DMS 273 (cell line): ENCODE results near the gene CTNND1.

Experiments
- DNase-seq: peaks from one replicate; lab custom pipeline; 2025; ENCODE audit not compliant: unreplicated experiment; lab: John Stamatoyannopoulos, UW

The CTNND1 gene

DNA sequence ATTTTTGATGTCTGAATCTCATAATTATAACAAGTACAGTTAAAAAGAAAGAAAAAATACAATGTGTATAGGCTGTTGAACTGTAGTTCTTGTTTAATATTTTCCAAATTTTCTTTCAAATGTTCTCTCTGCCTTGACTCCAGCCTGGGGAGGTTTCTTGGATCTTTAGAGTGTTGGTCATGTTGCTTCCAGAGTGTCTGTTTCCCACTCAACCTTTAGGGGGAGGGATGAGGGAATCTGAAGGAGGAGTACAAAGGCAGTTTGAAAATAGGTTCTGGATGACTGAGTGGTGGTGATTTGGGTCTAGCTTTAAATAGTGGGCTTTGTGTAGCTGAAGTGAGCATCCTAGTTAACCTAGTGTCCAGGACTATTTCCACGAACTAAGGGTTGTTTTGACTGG lies 2.0 kb downstream of the CTNND1 start:
- peak; percentile 4 for DNase-seq

DNA sequence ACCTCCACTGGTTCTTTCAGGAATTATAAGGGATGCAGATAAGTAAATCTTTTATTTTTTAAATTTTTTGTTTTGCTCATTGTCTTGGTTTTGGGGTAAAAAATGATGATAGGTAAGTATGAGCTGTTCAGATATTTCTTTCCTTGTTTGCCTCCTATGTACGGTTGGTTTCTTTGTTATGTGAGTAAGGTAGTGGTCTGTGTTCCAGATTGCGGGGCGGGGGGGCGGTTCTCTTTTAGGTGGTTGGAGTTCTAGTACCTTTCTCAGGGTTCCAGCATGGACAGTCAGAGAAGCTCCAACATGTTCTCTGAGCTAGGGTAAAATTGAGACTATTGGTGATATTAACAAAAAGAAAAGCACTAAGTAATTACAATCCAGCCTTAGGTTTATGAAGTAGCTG lies 2.4 kb downstream of the CTNND1 start:
- DNase-seq: no peak

DNA sequence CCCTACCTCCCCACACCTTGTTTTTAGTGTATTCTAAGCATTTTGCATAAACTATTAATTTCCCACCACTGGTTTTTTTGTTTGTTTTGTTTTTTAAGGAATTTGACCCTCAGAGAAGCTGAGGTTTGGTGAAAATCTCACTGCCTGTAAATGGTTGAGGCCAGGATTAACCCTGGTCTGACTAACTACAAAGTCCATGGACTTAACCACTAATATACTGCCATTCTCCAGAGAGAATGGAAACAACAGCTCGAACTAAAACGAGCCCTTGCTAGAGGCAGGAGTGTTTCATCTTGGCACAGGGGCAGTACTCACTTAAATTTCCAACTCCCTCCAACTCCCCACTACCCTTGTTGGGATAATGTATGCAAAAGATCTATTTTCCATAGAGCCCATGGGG lies 3.0 kb downstream of the CTNND1 start:
- no peak for DNase-seq

DNA sequence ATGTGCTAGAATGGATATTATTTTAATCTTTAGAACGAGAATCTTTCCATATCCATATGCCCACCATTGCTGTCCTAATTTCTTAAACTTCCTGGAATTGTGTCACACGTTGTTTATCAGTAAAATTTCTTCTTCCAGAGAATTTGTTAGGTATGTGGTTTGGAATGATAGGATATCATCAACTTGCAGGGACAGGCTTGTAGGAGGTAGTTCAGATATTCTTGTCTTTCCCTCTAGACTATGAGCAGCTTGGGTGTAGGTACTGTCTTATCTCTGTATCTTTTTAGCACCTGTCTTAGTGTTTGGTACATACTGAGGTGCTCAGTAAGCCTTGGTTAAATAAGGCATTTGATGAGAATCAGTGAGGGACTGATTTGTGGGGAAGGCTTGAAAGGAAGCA lies 3.4 kb downstream of the CTNND1 start:
- no peak for DNase-seq

DNA sequence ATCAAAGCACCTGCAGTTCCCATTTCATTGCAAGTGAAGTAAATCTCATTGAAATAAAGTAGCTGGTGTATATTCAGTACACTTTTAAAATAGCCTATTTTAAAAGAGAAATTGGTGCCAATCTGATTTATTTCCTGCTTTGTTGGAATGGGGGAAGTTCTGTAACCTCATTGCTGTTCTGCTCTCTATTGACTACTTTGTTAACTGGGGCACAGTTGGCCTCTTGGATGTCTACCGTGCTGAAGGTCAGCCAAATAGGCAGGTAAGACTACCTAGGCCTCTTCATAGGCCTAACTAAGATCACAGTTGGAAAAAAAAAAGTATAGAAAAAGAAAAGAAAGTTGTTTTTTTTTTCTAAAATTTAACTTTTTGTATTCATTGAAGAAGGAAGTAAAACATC lies 9.2 kb downstream of the CTNND1 start:
- DNase-seq: no peak

DNA sequence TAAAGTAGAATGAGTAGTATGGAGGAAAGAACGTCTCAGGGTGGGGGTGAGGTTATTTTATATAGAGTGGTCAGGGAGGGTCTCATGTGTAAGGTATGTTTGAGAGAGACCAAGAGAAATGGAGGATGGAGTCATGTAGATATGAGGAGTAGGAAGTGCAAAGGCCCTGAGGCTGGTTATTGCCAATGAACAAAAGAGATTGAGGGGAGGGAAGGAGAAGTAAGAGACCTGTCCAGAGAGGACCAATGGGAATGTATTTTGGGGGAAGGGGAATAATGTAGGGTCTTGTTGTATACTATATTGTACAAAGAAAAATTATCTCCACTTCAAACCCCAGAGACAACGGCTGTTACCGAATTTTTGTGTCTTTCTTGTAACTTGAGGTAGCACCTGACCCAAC lies 9.8 kb downstream of the CTNND1 start:
- DNase-seq: no peak

DNA sequence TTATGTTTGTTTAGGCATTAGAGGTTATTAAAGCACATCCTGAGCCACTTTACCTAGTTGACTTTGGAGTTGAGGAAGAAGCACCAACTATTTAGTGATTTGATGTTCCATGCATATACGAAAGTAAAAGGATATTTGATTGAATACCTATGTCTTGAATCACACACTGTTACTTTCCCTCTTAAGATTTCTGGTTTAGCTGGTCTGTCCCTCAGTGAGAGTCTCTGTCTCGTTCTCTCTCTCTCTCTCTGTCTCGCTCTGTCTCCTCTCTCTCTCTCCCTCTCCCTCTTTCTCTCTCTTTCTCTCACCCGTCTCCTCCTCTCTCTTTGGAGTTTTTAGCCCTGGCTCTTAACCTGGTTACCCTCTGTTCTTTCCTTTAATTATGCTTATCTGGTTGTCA lies 11.0 kb downstream of the CTNND1 start:
- no peak for DNase-seq

DNA sequence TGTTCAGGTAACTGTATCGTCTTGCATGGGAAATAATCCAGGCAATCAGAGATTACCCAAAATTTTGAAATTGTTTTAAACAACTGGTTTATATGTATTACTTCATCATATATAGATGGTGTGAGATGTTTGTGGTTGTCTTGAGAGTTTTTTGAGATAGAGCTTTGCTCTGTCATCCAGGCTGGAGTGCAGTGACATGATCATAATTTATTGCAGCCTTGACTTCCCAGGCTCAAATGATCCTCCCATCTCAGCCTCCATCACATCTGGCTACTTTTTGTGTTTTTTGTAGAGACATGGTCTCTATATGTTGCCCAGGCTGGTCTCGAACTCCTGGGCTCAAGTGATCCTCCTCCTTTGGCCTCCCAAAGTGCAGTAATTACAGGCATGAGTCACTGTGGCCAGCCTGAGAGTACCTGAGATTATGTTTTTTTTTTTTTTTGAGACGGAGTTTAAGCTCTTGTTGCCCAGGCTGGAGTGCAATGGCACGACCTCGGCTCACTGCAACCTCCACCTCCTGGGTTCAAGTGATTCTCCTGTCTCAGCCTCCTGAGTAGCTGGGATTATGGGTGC lies 11.5 kb downstream of the CTNND1 start:
- DNase-seq: no peak

DNA sequence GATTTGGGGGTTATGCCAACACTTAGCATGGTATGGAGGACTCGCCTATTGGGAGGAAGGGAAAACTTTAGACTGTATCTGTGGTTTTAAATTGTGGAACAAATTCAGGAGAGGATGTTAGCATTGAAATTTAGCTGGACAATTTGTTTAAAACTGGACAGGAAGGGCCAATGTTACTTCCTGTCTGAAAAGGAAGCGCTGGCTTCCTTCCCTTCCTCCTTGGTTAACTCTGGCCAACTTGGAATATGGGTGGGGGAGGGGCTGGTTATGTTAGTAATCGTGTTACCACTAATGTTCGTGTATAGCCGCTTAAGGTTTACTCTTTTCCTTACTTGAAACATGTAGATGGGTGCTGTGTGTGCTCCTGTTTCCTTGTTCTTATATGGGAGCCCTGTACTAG lies 13.9 kb downstream of the CTNND1 start:
- peak; percentile 1 for DNase-seq

DNA sequence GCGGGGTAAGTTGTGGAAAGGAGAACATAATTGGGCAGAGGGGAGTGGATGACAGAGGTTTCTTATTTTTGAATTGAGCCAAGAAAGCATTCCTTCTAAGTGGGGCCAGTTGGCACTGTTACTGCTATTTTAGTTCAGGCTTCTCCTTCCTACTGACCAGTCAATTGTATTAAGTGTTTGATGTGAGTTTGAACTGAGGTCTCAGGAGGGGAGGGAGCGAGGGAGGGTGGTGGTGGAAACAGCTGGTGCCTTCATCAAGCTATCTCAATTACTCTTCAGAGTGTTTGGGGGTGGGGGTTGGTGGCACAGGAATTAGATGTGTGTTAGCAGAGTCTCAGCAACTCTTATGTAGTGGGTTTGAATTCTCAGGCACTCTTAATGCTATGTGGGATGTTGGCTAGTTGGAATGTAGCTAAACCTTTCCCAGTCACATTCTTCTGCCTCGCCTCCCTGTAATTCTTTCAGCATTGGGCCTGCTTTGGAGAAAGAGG lies 14.5 kb downstream of the CTNND1 start:
- DNase-seq: peak; percentile 23

DNA sequence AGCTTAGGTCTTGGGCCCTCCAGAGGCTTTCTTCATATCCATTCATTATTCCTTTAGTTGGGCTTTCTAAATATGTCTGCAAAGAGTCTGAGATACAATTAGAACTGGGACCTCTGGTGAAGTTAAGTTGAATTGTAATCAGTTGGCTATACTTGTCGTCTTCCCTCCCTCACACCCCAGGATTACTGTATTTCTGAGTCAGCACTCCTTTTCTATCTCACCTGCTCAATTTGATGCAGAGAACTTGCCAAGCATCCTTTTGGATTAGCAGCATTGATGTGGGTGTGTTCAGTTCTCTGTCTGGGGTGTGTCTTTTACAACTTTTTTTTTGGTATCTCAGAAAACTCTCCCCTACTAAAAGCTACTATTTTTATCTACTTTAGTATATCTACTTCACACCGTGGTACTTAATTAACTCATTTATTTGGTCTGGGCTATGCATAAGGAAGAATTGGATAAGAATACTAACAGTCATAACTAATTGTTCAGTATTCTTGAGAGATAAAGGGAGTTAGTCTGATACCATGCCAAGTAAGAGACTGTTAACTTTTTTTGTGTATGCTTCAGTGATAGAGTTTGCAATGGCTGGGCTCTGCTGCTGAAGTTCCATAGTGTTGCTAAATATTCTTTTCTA lies 15.1 kb downstream of the CTNND1 start:
- DNase-seq: no peak

DNA sequence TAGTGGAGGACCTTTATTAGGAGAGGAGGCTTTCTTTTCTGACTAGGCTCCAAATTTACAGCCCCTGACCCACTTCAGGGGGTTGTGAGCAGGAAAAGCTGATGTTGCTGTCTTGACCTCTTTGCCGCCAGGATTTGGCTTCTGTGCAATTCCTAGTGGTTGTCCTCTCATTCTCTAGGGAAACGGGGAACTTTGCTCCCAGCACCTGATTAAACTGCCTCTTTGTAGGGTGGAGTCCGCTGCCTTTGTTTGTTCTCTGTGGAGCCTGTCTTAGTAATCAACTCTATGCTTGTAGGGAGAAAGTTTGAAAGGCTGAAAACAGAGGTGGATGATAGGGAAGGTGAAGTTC lies 16.3 kb downstream of the CTNND1 start:
- no peak for DNase-seq

DNA sequence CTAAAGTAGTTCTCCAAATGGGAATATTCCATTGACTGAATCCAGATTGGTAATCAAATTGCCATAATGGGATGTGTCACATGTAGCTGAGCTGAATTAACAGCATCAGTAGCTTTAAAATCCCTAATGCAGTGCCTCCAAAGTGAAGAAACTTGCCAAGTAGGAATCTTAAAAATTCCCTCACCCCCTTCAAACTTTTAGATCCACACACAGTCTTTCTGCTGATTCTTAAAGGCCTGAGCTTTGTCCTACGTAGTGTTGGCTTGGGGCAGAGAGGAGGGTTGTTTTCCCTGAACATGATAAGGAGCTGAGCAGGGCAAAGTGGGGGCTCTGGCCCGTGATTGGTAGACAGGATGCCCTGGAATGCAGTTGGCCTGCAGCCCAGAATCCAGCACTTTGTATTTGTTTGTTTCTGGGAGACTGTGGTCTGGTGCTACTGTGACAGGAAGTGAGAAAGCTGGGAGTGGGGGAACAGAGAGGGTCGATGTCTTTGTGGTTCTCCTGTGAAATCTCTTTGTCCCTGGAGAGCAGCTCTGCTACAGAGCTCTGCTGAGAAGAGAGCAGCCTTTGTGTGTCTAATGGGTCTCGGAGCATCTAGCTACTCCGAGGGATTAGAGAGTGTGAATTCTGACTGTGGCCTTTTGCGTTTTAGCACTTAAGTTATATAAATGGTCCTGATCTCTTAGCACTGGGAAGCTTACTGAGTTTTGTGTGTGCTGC lies 16.9 kb downstream of the CTNND1 start:
- peak; percentile 66 for DNase-seq

DNA sequence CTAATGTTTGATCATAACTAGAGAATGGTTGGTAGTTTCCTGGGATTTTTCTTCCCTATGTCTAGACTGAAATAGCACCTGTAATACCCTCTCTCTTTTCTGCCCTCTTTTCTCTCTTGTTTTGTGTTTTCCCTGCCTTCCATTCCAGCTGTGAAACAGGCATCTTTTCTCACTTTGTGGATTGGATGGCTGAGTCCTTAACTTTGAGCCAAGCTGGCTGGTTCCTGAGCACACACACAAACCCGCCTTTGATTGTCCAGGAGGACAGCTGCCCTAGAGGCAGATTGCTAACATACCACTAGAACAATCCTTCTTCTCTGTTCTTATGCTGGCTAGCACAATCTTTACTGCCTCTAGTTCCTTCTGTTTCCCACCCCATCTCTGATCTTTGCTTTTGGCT lies 17.7 kb downstream of the CTNND1 start:
- peak; percentile 3 for DNase-seq

DNA sequence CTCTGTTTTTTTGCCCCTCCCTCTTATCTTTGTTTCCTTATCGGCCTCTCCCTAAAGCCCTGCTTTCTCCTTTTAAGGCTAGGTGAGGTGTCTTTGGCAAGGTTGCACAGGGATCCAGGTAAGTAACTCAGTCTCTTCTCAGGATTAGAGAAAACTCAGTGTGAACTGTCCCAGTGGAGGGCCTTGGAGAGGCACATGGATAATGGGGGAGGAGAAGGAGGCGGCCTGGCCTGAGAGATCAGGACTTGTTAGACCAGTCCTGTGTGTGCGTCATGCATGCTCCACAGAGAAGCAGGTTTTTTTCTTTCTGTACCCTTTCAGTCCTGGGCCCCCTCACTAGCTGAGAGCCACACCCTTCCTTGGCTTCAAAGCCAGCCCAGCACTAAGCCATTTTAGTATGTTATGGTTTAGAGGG lies 19.9 kb downstream of the CTNND1 start:
- no peak for DNase-seq

DNA sequence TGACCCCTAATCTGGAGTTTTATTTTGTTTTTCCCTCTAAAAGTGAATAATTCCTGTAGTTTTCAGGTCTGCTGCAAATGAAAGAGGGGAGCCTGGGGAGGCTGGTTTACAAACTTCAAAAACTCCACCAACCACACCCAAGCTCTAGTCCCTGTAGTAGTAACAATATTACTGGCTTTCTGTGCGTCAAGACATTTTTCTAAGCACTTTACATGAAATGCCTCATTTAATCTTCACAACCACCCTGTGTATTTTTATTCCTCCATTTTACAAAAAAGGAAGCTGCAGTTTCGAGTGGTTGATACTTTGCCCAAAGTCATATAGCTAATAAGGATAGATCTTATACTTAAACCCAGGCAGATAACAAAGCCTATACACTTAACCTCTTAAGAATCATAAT lies 23.5 kb downstream of the CTNND1 start:
- DNase-seq: no peak

DNA sequence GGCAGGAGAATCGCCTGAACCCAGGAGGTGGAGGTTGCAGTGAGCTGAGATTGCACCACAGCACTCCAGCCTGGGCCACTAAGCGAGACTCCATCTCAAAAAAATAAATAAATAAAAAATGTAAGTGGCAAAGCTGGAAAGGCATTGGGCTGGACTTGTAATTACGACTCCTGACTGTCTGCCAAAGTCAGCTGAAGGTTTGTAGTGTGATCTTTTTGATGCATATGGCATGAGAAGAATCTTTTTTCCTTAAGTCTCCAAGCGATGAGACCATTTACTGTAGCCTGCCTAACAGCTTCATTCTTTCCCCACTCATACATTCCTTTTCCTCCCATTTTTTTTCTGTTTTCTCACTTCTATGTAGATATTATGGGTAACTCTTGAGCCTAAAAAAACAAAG lies 24.8 kb downstream of the CTNND1 start:
- no peak for DNase-seq

DNA sequence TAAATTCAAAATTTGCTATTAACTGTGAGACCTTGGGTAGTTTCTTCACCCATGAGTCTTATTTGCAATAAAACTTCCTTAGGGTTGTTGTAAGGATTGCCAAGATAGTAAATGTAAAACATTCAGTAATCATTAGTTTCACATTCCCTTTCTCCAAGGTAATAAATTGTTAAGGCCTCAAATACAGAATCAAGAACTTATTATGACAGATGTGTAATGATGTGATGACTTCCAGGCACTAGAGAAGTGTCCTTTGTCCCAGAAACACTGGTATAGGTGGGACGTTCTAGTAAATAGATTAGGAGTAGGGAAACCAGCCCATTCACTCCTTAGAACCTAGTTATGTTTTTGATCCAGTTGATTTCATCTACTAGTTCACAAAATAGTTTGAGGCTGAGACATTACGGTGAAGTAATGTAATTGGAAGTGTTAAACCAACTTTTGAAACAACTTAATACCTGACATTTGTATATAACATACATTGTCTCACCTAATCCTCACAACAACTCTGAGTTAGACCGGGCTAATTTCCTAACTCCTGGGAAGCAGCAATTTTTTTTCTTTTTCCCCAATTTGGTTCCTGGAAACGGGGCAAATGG lies 25.5 kb downstream of the CTNND1 start:
- DNase-seq: no peak

DNA sequence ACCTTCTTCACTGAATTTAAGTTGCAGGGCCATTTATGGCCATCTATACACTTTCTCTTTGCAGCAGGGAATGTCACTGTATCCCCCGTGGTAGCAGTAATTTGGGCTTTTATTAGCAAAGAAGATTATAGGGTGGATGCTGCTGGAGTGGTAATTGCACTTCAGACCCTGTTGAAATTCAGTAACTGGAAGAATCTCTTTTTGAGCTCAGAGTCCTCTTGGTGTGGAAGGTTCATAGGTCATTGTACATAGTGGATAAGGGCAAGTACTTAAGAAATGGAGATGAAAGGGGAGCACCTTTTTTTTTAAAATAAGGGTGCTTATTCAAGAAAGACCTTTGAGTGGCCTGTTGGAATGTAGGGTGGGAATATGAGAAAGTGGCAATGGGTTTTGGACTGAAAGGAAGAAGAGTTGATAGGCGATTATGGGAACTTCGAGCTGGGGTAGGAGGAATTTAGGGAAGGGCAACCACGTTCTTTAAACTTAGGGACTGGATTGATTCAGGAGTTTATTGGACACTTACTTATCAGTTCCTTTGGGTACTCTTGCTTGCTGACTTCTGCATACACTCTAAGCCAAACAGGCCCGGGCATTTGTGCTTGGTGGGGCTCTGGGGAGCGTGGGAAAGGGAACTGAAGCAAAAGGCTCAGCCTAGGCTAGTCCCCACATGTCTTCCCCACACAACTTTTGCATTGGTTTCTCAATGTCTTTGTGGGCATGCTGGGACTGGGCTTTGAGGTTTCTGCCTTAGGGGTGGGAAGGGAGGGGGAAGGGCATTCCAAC lies 26.5 kb downstream of the CTNND1 start:
- no peak for DNase-seq

DNA sequence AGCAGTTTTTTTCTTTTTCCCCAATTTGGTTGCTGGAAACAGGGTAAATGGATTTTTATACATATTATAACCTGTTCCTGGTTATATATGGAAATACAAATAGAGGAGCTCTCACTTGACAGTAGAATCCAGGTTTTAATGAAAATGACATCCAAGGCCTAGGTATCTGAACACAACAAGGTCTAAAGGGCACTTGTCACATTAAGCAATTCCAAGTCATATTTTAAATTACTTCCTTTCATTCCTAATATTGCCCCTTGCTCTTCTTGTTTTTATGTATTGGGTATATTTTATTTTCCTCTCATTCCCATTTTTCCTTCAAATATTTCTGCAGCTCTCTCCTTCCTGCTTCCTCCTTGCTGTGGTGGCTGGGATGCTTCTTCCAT lies 27.1 kb downstream of the CTNND1 start:
- DNase-seq: no peak

DNA sequence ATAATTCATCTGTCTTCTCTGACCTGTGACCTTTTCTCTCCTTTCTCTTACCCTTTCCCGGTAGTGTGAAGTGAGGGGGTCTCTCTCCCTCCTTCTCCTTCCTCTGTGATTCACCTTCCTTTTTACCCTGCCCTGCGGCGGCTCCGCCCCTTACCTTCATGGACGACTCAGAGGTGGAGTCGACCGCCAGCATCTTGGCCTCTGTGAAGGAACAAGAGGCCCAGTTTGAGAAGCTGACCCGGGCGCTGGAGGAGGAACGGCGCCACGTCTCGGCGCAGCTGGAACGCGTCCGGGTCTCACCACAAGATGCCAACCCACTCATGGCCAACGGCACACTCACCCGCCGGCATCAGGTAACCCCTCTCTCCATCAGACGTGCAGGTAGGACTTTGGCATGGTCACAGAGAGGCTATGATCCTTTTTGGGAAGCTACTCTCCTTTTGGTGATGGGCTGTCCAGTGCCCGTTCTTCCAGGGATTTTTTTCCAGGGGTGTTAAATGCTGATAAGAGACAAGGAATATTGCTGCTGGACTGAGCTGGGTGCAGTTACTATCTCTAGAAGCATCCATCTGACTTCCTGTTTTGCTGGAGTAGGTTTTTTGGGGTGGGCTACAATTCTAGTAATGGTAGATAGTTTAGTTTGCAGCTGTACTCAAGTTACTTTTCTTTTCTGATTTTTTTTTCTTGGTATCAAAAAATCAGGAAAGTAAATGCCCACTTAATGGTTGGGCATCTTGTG lies 29.9 kb downstream of the CTNND1 start:
- no peak for DNase-seq
